GM21367 (cell line): ENCODE data around the gene KBTBD7.
"Not testable (repeated sequence)": the region's sequence is repeated elsewhere in the genome, so short reads cannot be mapped to it uniquely, and the experiment has no call there.

ENCODE experiments used
- ATAC-seq: cut with Tn5 transposase; IDR thresholded peaks from one replicate; pipeline ENCODE4 v1.9.1; 2021; ENCODE audit not compliant: unreplicated experiment

KBTBD7 gene

DNA sequence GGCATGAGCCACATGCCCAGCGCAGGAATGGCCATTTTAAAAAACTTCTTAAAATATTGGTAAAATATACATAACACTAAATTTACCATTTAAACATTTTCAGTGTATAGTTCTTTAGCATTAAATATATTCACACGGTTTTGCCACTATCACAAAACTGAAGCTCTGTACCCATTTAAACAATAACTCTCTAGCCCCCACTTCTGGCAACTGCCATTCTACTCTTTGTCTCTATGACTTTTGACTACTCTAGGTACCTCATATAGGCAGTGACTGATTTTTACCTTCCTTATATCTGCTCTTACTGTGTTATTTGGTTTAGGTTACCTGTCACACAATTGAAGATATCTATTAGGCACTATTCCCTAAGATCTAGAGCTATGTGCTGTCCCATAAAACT is 2.3 kb upstream of the KBTBD7 start:
- ATAC-seq, result no peak

DNA sequence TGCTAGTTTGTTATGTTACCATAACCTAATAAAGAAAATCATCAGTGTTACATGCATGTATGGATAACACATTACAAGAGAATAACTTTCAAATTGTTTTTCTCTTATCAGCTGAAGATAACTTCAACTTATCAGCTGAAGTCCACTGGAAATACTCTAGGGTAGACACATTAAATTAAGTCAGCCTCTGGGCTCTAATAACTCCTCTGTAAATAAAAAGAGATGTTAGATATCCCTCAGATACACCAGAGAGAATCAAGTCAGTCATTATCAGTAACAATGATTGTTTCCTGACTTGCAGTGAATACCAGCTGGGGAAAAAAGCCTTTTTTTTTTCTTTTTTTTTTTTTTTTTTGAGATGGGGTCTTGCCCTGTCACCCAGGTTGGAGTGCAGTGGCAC is 1.6 kb upstream of the KBTBD7 start:
- ATAC-seq, result no peak

DNA sequence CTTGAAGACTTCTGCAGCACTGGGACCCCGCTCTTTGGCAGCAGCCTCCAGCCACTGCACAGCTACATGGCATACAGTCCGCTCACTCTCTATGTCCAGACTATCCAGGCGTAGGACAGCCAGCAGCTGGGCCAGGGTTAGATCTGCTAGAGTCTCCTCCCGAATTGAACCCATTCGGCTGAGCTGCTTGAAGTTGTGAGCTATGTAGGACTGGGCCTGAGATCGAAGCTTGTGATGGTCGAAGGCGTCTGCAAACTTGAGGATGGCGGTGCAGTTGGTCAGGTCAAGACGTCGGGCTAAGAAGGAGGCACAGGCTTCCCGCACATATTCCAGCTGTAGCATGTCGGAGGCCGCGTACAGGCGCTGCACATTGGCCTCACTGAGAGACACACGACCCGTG is 900 bp downstream of the KBTBD7 start:
- no peak for ATAC-seq

DNA sequence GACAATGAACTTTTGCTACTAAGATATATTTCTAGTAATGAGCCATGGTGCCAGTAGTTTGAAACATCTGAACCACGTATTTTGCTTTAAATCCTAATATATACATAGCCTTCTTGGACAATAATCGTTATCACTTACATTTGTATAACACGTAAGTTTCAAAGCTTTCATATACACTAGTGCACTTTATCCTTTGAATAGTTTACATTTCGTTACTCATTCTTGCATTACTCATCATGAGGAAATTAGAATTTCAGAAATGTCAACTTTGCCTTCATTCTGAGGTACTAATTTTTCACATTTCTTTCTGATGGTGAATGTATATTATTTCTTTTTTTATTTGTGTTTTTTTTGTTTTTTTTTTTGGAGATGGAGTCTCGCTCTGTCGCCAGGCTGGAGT is 5.8 kb downstream of the KBTBD7 start:
- no peak for ATAC-seq

DNA sequence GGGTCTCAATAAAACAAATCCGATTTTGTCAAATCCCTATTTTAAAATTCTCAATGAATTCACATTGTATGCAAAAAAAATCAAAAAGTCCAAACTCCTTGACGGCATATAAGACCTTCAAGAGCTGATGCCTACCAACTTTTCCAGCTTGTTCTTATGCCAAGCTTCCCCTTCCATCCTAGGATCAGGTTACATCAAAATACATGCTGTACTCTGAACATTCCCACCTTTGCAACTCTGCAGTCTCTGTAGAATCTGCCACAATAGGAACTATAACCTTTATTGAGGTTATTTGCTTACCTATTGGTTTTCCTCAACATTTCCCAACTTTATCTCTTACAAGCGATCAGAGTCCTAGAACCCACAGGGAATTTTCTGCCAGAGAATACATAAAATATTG is 7.9 kb downstream of the KBTBD7 start:
- ATAC-seq, result no peak

DNA sequence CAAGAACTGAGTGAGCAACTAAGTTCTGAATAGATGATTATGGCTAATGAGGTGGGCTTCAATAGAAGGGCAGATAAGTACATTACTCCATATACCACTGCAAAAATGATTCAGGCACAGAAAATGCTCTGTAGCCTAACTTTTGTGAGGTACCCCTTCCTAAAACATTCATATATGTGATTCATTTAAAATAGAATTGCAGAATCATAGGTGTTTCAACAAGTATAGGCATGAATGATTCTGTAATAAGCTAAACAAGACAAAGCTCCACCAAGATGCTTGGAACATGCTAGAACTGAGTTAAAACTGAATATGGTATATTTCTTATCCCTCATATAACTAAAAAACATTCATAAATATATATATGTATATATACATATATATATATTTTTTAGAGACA is 12.1 kb downstream of the KBTBD7 start:
- ATAC-seq, result no peak

DNA sequence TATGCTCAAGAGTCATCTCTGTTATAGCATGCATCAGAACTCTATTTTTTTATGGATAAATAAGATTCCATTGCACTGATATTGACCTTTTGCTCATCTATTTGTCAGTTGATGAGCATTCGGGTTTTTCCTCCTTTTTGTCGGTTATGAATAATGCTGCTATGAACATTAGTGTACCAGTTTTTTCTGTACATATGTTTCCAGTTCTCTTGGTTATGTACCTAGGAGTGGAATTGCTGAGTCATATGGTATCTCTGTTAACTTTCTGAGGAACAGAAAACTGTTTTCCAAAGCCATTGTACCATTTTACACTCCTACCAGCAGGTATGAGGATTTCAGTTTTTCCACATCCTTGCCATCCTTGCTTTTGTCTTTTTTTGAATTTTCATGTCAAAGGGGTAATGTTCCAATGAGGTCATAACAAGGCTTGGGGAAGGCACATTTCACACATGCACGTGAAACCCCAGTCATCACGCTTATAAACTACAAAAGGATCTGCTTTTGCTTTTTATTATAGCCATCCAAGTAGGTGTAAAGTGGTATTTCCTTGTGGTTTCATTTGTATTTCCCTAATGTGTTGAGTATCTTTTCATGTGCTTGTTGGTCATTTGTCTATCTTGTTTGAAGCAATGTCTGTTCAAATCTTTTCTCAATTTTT is 14.6 kb downstream of the KBTBD7 start:
- no peak for ATAC-seq

DNA sequence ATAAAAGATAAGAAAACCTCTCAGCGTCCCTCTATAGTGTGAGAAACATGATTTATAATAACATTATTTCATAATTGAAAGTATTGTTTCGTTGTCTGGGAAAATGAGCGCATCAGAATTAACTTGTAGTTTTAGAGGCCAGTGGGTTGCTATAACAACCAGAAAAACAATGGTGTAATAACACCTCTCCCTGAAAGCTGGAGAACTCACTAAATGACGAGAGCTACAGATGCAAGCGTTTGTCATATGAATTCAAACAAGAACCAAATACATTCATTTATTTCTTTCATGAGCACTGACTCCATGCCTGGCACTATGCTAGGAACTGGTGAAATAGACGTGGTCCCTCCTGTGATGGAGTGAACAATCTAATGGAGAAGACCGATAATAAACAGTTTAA is 16.3 kb downstream of the KBTBD7 start:
- ATAC-seq, result no peak

DNA sequence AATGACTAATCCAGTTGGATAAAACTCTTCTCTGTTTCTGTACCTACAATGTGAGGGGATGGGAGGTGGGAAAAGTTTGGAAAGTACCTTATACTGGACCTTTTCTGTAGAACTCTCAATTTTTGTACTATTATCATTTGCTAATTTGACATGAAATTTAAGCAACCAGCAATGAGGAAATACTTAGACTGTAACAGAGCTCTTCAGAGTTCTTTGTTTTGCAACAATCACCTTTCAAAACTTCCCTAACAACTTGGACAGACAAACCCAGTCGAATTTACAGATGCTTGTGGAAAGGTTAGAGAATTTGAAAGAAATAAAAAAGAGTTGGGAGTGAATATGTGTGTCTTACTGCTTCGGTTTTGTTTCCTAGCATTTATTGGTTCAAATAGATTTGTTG is 16.8 kb downstream of the KBTBD7 start:
- no peak for ATAC-seq

DNA sequence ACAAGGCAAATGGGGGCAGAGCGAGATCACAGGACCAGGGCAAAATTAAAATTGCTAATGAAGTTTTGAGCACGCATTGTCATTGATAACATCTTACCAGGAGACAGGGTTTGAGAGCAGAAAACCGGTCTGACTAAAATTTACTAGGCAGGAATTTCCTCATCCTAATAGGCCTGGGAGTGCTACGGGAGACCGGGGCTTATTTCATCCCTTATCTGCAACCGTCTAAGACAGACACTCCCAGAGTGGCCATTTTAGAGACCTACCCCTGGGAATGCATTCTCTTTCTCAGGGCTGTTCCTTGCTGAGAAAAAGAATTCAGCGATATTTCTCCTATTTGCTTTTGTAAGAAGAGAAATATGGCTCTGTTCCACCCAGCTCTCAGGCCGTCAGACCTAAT is 18.8 kb downstream of the KBTBD7 start:
- not testable (repeated sequence) for ATAC-seq

DNA sequence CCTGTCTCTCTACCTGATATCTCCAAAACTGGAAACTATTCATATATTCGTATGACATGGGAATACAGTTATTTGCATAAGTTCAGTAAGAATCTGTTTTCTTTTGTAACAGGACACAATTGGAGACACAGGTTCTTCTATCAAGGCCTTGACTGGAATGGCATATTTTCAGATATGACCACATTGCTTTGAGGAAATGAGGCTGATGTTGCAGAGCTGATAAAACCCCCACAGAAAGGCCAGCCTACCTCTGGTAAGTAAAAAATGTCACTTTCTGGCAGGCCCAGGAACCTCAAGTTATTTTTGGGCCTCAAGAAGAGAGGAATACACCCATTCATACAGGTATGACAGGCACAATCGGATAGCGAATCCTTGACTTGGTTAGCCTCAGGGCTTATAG is 32.2 kb downstream of the KBTBD7 start:
- no peak for ATAC-seq

DNA sequence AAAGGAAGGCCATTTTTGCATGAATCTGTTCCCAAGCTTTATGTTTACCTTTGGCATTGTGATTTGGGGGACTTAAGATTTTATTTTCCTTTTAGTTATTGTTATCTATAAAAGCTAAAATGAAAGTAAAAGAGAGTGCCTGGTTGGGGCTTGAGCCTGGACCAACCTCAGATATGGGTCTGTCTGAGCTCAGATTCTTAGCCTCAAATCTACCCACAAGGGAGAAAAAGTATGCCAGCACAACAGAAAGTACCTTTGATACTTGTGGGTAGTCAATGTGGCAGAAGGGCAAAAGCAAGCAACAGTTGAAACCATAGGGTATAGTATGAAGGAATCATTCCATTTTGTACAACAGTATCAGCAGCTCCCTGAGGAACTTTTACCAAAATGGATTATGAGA is 35.2 kb downstream of the KBTBD7 start:
- ATAC-seq, result no peak

DNA sequence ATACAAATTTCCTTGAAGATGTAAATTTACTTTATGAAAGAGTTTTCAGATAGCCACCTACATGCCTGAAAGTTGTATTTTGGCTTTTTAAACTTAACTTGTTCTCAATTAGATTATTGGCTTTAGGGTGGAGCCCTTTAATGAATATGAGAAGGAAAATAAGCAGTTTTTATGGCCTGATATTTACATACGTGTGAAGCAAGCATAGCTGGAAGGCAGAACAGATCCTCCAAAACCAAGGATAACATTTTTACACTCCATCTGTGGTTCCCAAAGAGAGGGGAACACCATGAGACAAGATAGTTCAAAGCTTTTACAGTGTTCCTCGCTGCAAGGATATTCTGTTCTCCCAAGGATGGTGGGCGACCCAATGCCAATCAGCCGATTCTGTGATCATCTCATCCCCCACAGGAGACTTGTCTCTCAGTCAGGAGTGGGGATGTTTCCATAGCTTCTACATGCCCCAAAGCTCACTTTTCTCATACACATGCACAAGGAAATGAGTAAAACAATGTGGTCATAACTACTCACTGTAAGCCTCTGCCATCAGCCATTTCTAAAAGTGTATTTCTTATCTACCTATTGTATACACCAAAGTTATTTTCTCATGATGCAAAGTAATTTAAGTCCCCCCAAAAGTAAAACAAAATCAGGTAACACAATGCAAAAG is 37.2 kb downstream of the KBTBD7 start:
- ATAC-seq, result no peak

DNA sequence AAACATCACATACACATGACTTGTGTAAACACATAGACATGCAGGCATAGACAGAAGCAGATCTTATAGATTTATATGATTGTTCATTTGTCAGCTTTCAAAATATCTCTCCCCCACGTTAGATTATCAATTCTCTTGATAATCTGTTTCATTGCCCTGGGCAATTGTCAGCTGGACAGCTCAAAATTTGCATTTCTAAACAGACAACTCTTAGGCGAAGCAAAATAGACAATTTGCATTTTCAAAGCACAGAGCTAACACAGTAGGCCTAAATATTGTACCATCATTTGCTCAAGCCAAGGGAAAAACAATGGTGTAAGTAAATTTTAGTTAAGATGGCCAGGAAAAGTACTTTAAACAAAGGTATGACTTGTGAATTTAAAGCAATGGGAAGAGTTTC is 37.7 kb downstream of the KBTBD7 start:
- no peak for ATAC-seq

DNA sequence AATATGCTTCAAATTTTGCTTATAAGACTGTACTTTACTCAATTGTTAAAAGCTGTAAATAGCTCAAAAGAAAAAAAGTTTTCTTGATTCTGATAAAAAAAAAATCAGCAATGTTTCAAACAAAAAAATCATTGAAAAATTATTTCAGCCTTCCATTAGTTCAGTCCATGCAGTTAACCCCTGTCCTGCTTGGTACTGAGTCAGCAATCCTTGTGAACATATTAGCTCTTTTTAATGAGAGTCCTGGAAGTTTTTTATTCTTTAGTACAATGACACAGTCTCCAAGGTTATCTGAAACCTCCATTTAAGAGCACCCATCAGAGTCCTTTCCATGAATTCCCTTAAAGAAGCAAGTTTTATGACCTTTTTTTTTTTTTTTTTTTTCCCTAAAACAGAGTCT is 40.3 kb downstream of the KBTBD7 start:
- no peak for ATAC-seq

DNA sequence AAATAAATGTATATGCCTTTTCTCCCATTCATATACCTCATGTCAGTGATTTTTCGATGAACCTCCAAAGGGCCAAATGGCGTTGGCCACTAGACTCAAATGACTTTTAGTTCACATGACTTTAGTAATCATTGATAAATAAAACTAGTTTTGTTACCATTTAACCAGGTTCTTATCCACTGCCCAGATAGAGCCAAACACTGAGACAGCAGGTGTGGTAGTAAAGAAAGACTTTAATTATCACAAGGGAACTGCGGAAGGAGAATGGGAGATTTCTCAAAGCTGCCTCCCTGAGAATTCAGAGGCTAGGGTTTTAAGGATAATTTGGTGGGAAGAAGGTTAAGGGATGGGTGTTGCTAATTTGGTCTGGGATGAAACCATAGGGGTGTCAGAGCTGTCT is 42.4 kb downstream of the KBTBD7 start:
- no peak for ATAC-seq

DNA sequence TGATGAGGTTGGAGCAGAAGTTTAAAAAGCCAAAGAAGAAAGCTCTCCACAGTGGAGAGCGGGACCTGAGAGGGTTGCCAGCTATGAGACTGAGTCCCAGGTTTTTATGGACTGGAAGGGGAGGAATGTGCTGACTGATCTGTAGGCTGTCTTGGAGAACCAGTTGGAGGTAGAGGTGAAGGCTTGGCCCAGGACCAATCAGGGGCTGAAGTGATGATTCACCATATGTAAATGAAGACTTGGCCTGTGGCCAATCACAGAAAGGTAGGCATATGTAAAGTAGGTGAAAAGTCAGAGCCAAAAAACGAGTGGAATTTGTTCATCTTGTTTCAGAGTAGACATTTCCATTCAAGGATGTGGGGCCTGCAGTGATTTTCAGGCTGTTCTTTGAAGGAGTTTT is 44.3 kb downstream of the KBTBD7 start:
- ATAC-seq, result no peak

DNA sequence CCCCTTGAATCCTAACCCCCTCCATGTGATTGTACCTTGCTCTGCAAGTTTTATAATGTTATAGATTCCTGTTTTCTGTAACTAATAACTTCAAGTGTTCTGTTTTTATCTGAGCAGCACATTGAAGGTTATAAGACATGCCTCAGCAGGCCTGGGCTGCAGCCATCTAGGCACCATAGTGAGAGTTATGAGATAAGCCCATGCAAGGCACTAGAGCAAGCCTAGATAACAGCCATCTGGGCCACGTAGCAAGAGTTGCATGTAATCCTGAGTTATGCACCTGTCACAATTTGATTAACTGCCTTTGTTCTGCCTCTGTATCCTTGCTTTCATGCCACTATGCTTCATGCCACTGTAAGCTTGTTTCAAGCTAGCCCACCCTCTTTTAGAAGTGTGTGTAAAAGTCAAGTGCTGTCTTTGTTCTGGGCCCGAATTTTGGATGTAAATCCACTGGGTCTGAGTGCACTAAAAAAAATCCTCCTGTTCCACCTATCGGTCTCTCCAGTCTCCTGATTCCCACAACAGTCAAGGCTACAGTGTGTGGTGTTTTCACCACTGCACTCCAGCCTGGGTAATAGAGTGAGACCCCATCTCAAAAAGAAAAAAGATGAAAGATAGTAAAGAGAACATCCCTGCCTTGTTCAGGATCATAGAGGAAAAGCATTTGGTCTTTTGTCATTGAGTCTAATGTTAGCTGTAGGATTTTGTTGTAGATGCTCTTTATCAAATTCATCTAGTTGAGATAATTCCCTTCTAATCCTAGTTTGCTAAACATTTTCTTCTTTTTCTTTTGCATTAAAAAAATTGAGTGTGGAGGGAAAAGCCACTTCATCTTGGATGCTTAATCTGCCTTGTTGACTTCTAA is 45.7 kb downstream of the KBTBD7 start:
- ATAC-seq, result no peak

DNA sequence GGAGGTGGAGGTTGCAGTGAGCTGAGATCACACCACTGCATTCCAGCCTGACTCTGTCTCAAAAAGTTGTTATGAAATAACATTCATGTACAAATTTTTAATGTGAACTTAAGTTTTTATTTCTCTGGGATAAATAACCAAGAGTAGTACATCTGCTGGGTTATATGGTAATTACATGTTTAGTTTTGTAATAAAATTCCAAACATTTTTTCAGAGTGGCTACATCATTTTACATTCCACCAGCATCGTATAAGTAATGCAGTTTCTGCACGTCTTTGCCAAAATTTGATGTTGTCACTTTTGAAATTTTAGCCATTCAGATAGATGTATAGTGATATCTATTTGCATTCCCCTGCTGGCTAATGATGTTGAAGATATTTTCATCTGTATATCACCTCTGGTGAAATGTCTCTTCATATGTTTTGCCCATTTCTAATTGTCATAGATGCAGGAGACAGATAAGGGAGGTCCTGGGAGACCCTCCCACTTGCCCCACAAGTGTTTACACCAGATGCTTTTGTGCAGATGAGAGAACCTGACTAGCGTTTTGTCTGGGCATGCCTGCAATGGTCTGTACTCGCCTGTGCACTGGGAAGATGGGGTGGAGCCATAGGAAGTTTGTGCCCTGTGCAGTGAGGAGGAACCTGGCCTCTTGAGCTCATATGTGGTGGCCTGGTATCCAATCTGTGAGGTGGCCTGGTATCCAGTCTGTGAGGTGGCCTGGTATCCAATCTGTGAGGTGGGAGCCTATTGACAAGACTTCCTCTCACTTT is 49.0 kb downstream of the KBTBD7 start:
- ATAC-seq, result no peak

DNA sequence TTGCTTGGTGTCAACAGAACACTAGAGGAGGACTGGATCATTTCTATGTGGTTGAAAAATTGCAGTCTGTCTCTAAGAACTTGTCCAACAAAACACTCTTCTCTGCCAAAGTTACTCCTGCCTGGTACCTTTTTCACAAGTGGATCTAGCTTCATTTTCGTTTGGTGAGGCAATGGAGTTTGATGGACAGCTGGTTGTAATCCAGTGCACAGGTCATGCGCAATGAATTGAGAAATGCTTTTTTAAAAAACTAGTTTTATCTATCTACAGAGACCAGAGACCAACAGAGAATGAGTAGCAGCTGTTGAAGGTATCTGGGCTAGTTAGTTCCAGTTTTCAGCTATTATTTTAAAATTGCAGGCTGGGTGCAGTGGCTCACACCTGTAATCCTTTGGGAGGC is 49.8 kb downstream of the KBTBD7 start:
- ATAC-seq, result no peak
